GM10266 (cell line): ENCODE data around the gene SEC23B.

Experiments used
- DNase-seq: peaks from one replicate; pipeline ENCODE4 v3.0.0; 2012; ENCODE audit errors: extremely low spot score
- TF ChIP-seq, protein P1 (sequence below): IDR thresholded peaks from 2 replicates; pipeline ENCODE4 v1.5.1; 2012; ENCODE audit warnings: mild to moderate bottlenecking, low read depth; ENCODE audit not compliant: control insufficient read depth, insufficient read depth; ENCODE audit errors: missing control alignments

SEC23B gene

DNA sequence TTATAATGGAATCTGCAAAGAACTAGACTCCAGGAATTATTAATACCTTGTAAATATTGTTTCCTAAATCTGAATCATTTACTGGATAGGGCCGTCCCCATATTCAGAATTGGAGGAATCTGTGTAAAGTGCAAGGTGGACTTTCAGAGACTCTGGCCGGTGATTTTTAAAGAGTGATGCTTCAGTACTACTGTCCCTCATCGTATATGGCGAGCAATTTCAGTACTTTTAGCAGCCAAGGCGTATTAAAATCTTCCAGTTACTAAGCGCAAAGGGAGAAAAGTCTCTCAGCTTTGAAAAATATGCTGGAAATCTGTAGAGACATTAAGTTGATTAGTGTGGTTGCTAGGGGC is 60.0 kb downstream of the SEC23B start:
- DNase-seq, result no peak
- TF ChIP-seq, protein P1, sequence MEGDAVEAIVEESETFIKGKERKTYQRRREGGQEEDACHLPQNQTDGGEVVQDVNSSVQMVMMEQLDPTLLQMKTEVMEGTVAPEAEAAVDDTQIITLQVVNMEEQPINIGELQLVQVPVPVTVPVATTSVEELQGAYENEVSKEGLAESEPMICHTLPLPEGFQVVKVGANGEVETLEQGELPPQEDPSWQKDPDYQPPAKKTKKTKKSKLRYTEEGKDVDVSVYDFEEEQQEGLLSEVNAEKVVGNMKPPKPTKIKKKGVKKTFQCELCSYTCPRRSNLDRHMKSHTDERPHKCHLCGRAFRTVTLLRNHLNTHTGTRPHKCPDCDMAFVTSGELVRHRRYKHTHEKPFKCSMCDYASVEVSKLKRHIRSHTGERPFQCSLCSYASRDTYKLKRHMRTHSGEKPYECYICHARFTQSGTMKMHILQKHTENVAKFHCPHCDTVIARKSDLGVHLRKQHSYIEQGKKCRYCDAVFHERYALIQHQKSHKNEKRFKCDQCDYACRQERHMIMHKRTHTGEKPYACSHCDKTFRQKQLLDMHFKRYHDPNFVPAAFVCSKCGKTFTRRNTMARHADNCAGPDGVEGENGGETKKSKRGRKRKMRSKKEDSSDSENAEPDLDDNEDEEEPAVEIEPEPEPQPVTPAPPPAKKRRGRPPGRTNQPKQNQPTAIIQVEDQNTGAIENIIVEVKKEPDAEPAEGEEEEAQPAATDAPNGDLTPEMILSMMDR, result no peak

DNA sequence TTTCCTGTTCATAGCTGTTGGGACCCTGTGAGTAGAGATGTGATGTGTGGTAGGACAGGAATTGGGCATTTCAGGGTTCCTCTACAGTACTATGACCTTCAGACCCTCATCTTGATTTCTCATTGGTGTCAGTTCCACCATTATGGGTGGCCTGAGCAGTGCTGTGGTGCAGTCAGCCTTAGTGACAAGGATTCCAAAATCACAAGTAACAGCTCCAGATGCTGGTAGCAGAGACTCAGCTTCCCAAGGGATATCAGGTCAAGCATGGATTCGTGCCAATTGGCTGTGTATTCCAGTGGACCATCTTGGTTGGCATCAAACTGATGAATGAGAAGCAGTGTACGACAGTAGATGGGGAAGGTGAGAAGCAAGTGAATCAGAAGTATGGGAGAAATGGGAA is 63.3 kb downstream of the SEC23B start:
- TF ChIP-seq, protein P1, result no peak
- DNase-seq, result no peak

DNA sequence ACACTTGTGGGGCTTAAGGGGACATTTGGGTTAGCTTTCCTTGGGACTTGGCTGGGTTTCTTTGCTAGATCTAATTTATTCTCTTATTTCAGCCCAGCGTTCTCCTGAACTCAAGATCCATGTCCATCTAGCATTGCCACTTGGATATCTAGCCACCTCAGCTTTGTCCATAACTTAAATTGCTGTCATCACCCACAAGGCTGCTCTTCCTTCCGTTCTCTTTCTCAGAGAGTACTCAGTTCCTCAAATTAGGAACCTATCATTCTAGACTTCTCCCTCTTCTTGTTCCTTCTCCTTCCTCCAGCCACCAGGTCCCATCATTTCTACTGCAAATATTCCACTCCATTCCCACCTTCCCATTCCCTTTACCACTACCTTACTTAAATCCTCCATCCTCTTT is 63.8 kb downstream of the SEC23B start:
- DNase-seq, result no peak
- TF ChIP-seq, protein P1, result no peak

DNA sequence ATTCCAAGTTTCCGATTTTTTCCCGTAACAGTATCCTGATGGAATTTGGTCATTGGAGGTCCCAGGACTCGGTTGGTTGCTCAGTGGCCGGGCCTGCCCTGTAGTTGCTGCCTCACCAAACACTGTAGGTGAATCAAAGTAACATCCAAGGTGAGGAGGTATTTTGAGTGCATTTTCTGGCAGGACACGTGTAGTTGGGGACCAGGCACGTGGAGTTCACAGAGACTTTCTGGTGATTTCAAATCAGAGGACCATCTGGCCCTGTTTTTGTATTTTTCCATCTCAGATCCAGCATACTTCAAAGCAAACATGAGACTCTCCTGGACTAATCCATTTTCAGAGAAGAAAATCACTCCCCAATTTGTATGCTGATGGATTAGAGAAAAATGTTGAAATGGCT is 70.2 kb downstream of the SEC23B start:
- TF ChIP-seq, protein P1, result no peak
- no peak for DNase-seq

DNA sequence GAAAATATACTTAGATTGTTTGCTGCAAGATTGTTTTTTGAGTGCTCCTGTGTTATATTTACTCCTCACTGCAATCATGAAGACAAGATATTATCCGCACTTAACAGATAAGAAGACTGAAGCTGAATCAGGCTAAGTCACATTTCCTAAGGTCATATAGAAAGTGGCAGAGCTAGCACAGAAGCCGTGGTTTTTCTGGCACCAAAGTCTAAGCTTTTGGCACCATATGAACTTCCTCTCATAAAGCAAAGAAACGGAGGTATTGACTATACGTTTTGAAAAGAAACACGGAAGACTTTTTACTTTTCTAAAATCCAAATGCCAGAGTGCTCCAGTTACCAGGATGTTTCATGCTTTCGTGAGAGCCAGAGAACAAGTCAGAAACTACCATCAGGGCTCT is 70.8 kb downstream of the SEC23B start:
- no peak for DNase-seq
- TF ChIP-seq, protein P1, result no peak

GRCh38 chr20:18580012-18580411 is 72.3 kb downstream of the SEC23B start:
- DNase-seq, result no peak
- TF ChIP-seq, protein P1, result no peak

GRCh38 chr20:18585134-18585533 is 77.4 kb downstream of the SEC23B start:
- TF ChIP-seq, protein P1, result no peak
- no peak for DNase-seq
